ENCODE results near the gene CREB3L2.
A peak's percentile ranks its signal among the peaks of the same experiment; 100 is the strongest.

The CREB3L2 gene

GRCh38 chr7:137873524-137873923 is 128.4 kb downstream of the CREB3L2 start:
- peak in 1 of 3 donors; percentile 26 for DNase-seq (ENCODE audit: low read depth in 3 of 3)

GRCh38 chr7:137871170-137871915 is 130.5 kb downstream of the CREB3L2 start:
- no peak for DNase-seq (ENCODE audit: low read depth in 3 of 3)

- no peak for DNase-seq (ENCODE audit: low read depth in 3 of 3)
Observed at GRCh38 chr7:137870684-137871083, 131.2 kb downstream of the CREB3L2 start.

GRCh38 chr7:137870078-137870477 is 131.8 kb downstream of the CREB3L2 start:
- DNase-seq (ENCODE audit: low read depth in 3 of 3), result no peak

DNA sequence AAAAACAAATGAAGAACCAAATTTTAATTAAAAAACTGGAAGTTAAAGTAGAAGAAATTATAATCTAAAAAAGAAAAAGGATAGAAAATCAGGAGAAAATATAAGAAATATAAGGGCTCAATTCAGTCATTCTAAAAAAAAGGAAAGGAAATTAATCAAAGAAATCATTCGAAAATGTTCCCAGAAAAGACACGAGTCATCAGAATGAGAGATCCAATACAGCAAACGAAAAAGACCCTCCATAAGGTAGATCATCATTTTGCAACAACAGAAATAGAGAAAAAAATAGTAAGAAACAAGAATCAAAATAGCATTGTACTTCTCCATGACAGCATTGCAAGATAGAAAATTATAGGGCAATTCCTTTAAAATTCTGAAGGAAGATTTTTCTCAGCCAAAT is 132.6 kb downstream of the CREB3L2 start:
- DNase-seq (ENCODE audit: low read depth in 3 of 3), result no peak

GRCh38 chr7:137867289-137867688 is 134.6 kb downstream of the CREB3L2 start:
- DNase-seq (ENCODE audit: low read depth in 3 of 3), result no peak

- DNase-seq (ENCODE audit: low read depth in 3 of 3), result no peak
Observed at GRCh38 chr7:137865764-137866163, 136.1 kb downstream of the CREB3L2 start.

DNA sequence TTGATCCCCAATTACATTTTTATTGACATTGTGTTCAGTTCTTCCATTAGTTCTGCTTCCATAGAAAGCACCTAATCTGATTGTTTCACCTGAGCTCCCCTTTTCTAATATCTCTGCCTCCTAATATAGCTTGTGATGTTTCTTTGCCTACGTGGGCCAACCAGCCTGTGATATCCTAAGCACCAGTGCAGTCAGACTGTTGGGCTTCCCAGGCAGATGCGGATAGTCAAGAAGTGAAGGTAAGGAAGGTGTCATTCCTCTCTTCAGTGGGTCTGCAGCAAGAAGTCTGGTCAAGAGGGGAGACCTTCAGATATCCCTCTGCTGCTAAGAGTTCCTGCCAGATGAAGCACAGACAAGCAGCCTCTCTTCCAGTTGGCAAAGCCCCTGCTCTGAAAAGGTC is 138.9 kb downstream of the CREB3L2 start:
- no peak for DNase-seq (ENCODE audit: low read depth in 3 of 3)

DNA sequence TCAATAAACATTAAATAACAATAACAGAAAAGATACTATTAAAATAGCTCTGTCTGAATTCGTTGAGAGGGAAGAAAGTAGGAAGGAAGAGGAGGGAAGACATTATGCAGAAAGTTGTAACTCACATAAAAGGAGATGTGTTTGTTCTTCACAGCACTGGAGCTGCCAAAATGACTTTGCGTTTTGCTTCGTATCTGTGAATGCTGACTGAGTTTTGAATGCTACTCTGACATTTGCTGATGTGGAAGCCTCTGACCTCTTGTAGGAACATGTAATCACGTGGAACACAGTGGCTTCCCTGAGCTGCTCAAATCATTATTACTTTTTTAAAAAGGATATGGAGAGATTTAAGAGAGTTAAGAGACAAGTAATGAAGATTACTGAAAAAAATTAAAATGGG is 139.5 kb downstream of the CREB3L2 start:
- no peak for DNase-seq (ENCODE audit: low read depth in 3 of 3)

GRCh38 chr7:137860542-137860941 is 141.3 kb downstream of the CREB3L2 start:
- DNase-seq (ENCODE audit: low read depth in 3 of 3), result no peak

DNA sequence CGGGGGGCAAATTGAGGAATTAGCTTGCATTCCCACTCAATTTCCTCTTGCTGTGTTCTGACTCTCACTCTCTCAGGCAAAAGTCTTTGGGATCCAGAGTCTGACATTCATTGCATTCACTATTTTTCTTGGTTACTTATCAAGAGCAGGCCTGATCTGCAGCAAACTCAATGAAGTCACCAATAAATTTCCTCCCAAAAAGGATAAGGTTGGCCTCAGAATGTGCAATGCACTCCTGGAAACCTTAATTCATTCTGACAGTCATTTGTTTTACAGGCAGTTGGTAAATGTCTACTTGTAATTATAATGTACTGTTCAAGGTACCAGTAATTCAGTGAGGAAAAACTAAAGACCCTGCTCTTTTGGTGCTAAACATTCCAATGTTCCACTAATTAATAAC is 148.8 kb downstream of the CREB3L2 start:
- no peak for DNase-seq (ENCODE audit: low read depth in 3 of 3)

DNA sequence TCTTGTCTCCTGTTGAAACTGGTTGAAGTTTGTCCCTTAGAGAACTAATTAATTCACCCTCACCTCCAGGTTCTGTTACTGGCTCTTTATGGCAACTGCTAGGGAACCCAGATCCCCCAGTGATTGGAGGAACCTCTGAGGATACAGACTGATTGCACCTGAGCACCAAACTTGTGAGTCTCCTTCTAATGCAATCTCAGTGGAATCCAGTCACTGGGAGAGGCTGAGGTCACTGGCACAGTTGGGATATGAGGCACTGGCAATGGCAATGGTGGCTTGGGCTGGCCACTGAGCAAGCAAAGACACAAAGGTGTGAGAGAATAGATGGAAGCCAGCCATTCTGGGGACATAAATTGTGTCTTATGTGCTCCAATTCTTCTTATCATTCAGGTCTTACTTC is 149.8 kb downstream of the CREB3L2 start:
- no peak for DNase-seq (ENCODE audit: low read depth in 3 of 3)

- DNase-seq (ENCODE audit: low read depth in 3 of 3), result no peak
Observed at GRCh38 chr7:137850972-137851945, 150.6 kb downstream of the CREB3L2 start.

DNA sequence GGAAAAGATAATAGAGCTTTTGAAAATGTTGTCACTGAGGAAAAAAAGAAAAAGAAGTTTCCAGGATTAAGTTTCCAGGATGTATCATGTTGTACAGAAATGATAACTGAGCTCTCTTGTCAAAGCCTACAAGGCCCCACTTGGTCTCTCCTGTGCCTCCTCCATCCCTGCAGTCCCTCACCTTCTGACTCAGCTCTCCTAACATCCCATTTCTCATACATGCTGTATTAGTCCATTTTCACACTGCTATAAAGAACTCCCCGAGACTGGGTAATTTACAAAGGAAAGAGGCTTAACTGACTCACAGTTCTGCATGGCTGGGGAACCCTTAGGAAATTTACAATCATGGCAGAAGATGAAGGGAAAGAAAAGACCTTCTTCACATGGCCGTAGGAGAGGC is 151.3 kb downstream of the CREB3L2 start:
- no peak for DNase-seq (ENCODE audit: low read depth in 3 of 3)

GRCh38 chr7:137848095-137848494 is 153.8 kb downstream of the CREB3L2 start:
- no peak for DNase-seq (ENCODE audit: low read depth in 3 of 3)

DNA sequence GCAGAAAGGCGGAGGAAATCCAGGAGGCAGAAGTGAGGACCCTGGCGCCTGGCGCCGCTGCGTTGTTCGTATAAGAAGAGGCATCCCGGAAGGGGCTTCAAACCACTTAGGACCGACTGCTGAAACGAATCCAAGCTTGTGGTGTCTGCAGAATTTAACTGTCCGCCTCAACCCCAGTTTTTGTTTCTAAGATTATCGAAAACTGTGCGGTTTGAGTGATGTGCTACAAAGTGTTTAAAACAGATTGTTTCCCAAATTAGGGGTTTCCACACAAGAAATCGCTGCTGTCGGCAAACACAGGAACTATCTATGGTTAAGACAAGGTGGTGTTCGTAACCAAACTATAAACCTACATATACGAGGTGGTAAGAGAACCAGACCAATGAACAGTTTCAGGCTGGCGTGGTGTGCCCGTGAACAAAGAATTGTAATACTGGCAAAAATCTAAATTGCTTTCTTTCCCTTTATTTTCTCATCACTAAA is 154.3 kb downstream of the CREB3L2 start:
- DNase-seq (ENCODE audit: low read depth in 3 of 3), result no peak

DNA sequence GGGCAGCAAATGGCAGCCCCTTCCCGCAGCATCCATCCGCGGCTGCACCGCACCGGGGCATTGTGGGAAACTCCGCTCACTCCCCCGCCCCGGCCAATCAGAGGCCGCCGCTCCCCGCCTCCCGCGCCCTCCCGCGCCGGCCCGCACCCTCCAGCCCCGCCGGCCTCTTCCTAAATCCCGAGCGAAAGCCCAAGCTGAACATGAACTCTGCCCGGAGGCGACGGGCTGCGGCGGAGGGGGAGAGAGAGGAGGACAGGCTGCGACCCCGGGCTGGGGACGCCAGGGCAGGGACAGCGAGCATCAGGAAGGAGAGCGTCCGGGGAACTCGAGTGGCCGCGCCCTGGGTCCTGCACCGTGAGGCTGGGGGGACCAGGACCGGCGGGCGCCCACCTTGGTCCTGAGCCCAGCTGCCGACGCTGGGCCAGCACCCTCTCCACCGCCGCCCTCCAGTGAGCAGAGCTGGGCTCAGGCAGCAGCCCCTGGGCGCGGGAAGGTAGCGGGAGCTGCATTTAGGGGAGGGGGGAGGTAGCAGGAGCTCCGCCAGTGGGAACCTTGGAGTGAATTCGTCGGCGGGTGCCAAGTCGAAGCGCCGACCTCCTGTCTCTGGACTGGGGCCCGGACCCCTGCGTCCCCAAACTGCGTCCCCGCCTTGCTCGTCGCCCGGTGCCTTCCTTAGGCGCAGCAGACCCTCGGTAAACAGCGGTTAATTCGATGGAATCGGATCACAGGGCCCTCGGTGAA is 154.9 kb downstream of the CREB3L2 start, which contains the start of gene DGKI:
DGKI (minus strand) TSS at position 148 of the 741 bp plus-strand sequence.
- DNase-seq (ENCODE audit: low read depth in 3 of 3), result no peak

GRCh38 chr7:137846549-137846826 is 155.4 kb downstream of the CREB3L2 start:
- no peak for DNase-seq (ENCODE audit: low read depth in 3 of 3)

- DNase-seq (ENCODE audit: low read depth in 3 of 3), result no peak
Observed at GRCh38 chr7:137844677-137845425, 157.0 kb downstream of the CREB3L2 start.

GRCh38 chr7:137839903-137840779 is 161.7 kb downstream of the CREB3L2 start:
- no peak for DNase-seq (ENCODE audit: low read depth in 3 of 3)
